Activated naive CD8-positive, alpha-beta T cell treated with anti-CD3 and anti-CD28 coated beads, Interleukin-2, amount 50 U/mL, for 24 hours (primary cell): ENCODE data around the gene FYN.

ENCODE experiments used
- ATAC-seq: fragments of 150-1000 bp; cut with Tn5 transposase; one replicate; pipeline ENCODE4 v1.10.0; 2021
- DNase-seq: peaks from one replicate; pipeline ENCODE4 v3.0.0; 2021
- H3K27ac Mint-ChIP-seq: one replicate; pipeline ENCODE4 v1.8.0; 2021; ENCODE audit warnings: mild to moderate bottlenecking, mixed read lengths
- H3K27me3 Mint-ChIP-seq: one replicate; pipeline ENCODE4 v1.8.0; 2021; ENCODE audit warnings: mixed read lengths
- H3K36me3 Mint-ChIP-seq: one replicate; pipeline ENCODE4 v1.8.0; 2021; ENCODE audit warnings: low read depth, mixed read lengths
- H3K4me1 Mint-ChIP-seq: one replicate; pipeline ENCODE4 v1.8.0; 2021; ENCODE audit warnings: mixed read lengths
- H3K4me3 Mint-ChIP-seq: one replicate; pipeline ENCODE4 v1.8.0; 2021; ENCODE audit warnings: mild to moderate bottlenecking, moderate library complexity, mixed read lengths
- H3K9me3 Mint-ChIP-seq: one replicate; pipeline ENCODE4 v1.8.0; 2021; ENCODE audit warnings: mixed read lengths

FYN gene

GRCh38 chr6:111870051-111870741 lies 3.1 kb downstream of the FYN start:
- Mint-ChIP-seq H3K4me3 (peak overlapping the region; percentile 98), H3K36me3 (peaks cover 52% of the 10 kb centered on the region), H3K27me3 (no peaks in the 10 kb centered on the region), H3K4me1 (peaks cover 72% of the 10 kb centered on the region), H3K27ac (peak overlapping the region; percentile 98), H3K9me3 (no peaks in the 10 kb centered on the region)
- DNase-seq (no peak), ATAC-seq (no peak)

- no peaks in the 10 kb centered on the region for H3K9me3 Mint-ChIP-seq
- H3K4me1 Mint-ChIP-seq = peaks cover 90% of the 10 kb centered on the region
- H3K27ac Mint-ChIP-seq = peak overlapping the region; percentile 98
- DNase-seq (no peak), ATAC-seq (no peak)
- peaks cover 77% of the 10 kb centered on the region for H3K36me3 Mint-ChIP-seq
- H3K4me3 Mint-ChIP-seq = peak overlapping the region; percentile 98
- no peaks in the 10 kb centered on the region for H3K27me3 Mint-ChIP-seq
Observed at GRCh38 chr6:111866857-111867256, 6.4 kb downstream of the FYN start.

- ATAC-seq (peak; percentile 47), DNase-seq (no peak)
- Mint-ChIP-seq H3K27ac (peak overlapping the region; percentile 98), H3K27me3 (no peaks in the 10 kb centered on the region), H3K36me3 (peaks cover 77% of the 10 kb centered on the region), H3K4me1 (peaks cover 96% of the 10 kb centered on the region), H3K9me3 (no peaks in the 10 kb centered on the region), H3K4me3 (peak overlapping the region; percentile 98)
Observed at GRCh38 chr6:111865909-111866546, 7.2 kb downstream of the FYN start.

- no peaks in the 10 kb centered on the region for H3K27me3 Mint-ChIP-seq
- peak overlapping the region; percentile 98 for H3K4me3 Mint-ChIP-seq
- H3K9me3 Mint-ChIP-seq = no peaks in the 10 kb centered on the region
- no peak for DNase-seq
- peaks cover 98% of the 10 kb centered on the region for H3K4me1 Mint-ChIP-seq
- ATAC-seq = peak; percentile 4
- peaks cover 79% of the 10 kb centered on the region for H3K36me3 Mint-ChIP-seq
- peak overlapping the region; percentile 98 for H3K27ac Mint-ChIP-seq
Observed at GRCh38 chr6:111865049-111865585, 8.1 kb downstream of the FYN start.

GRCh38 chr6:111864138-111865048 lies 8.9 kb downstream of the FYN start:
- Mint-ChIP-seq H3K9me3 (no peaks in the 10 kb centered on the region), H3K27ac (peak overlapping the region; percentile 98), H3K27me3 (no peaks in the 10 kb centered on the region), H3K4me3 (peak overlapping the region; percentile 98), H3K36me3 (peaks cover 77% of the 10 kb centered on the region), H3K4me1 (peaks cover 98% of the 10 kb centered on the region)
- DNase-seq = no peak
- peak; percentile 42 for ATAC-seq

- Mint-ChIP-seq H3K36me3 (peaks cover 70% of the 10 kb centered on the region), H3K27me3 (no peaks in the 10 kb centered on the region), H3K27ac (peak overlapping the region; percentile 98), H3K4me1 (peaks cover 98% of the 10 kb centered on the region), H3K9me3 (no peaks in the 10 kb centered on the region), H3K4me3 (no peak overlapping the region)
- ATAC-seq (no peak), DNase-seq (no peak)
Observed at GRCh38 chr6:111862741-111863140, 10.5 kb downstream of the FYN start.

GRCh38 chr6:111862314-111862713 lies 10.9 kb downstream of the FYN start:
- Mint-ChIP-seq H3K9me3 (no peaks in the 10 kb centered on the region), H3K36me3 (peaks cover 65% of the 10 kb centered on the region), H3K27ac (peak overlapping the region; percentile 98), H3K27me3 (no peaks in the 10 kb centered on the region), H3K4me1 (peaks cover 98% of the 10 kb centered on the region), H3K4me3 (peak overlapping the region; percentile 45)
- ATAC-seq = no peak
- no peak for DNase-seq

- H3K4me3 Mint-ChIP-seq = peak overlapping the region; percentile 45
Observed at GRCh38 chr6:111861431-111861885, 11.8 kb downstream of the FYN start.

GRCh38 chr6:111858347-111858746 lies 14.9 kb downstream of the FYN start:
- ATAC-seq = no peak
- peak overlapping the region; percentile 87 for H3K27ac Mint-ChIP-seq
- no peaks in the 10 kb centered on the region for H3K9me3 Mint-ChIP-seq
- H3K4me3 Mint-ChIP-seq = peak overlapping the region; percentile 18
- no peak for DNase-seq
- peaks cover 64% of the 10 kb centered on the region for H3K36me3 Mint-ChIP-seq
- peaks cover 95% of the 10 kb centered on the region for H3K4me1 Mint-ChIP-seq
- no peaks in the 10 kb centered on the region for H3K27me3 Mint-ChIP-seq

More at GRCh38 chr6:111861431-111861885, 11.8 kb downstream of the FYN start:
- no peaks in the 10 kb centered on the region for H3K27me3 Mint-ChIP-seq
- peaks cover 99% of the 10 kb centered on the region for H3K4me1 Mint-ChIP-seq
- no peak for DNase-seq
- H3K36me3 Mint-ChIP-seq = peaks cover 65% of the 10 kb centered on the region
- peak overlapping the region; percentile 87 for H3K27ac Mint-ChIP-seq
- H3K9me3 Mint-ChIP-seq = no peaks in the 10 kb centered on the region
- ATAC-seq = no peak

GRCh38 chr6:111857674-111858337 lies 15.4 kb downstream of the FYN start:
- DNase-seq (no peak), ATAC-seq (peak; percentile 20)
- Mint-ChIP-seq H3K27ac (peak overlapping the region; percentile 87), H3K27me3 (no peaks in the 10 kb centered on the region), H3K4me3 (peak overlapping the region; percentile 18), H3K36me3 (peaks cover 63% of the 10 kb centered on the region), H3K9me3 (no peaks in the 10 kb centered on the region), H3K4me1 (peaks cover 95% of the 10 kb centered on the region)

- ATAC-seq = no peak
- H3K27me3 Mint-ChIP-seq = no peaks in the 10 kb centered on the region
- peak overlapping the region; percentile 61 for H3K27ac Mint-ChIP-seq
- H3K9me3 Mint-ChIP-seq = no peaks in the 10 kb centered on the region
- peaks cover 95% of the 10 kb centered on the region for H3K4me1 Mint-ChIP-seq
- H3K4me3 Mint-ChIP-seq = no peak overlapping the region
- H3K36me3 Mint-ChIP-seq = peaks cover 58% of the 10 kb centered on the region
- DNase-seq = no peak
Observed at GRCh38 chr6:111855753-111856152, 17.5 kb downstream of the FYN start.

- peaks cover 57% of the 10 kb centered on the region for H3K36me3 Mint-ChIP-seq
- H3K27me3 Mint-ChIP-seq = no peaks in the 10 kb centered on the region
- no peak overlapping the region for H3K4me3 Mint-ChIP-seq
- ATAC-seq = no peak
- H3K27ac Mint-ChIP-seq = peak overlapping the region; percentile 61
- DNase-seq = no peak
- H3K9me3 Mint-ChIP-seq = no peaks in the 10 kb centered on the region
- peaks cover 95% of the 10 kb centered on the region for H3K4me1 Mint-ChIP-seq
Observed at GRCh38 chr6:111854683-111855082, 18.6 kb downstream of the FYN start.

GRCh38 chr6:111852725-111853124 lies 20.5 kb downstream of the FYN start:
- H3K4me3 Mint-ChIP-seq = no peak overlapping the region
- H3K36me3 Mint-ChIP-seq = peaks cover 49% of the 10 kb centered on the region
- H3K27ac Mint-ChIP-seq = peak overlapping the region; percentile 75
- ATAC-seq = no peak
- peaks cover 85% of the 10 kb centered on the region for H3K4me1 Mint-ChIP-seq
- DNase-seq = no peak
- H3K27me3 Mint-ChIP-seq = no peaks in the 10 kb centered on the region
- H3K9me3 Mint-ChIP-seq = no peaks in the 10 kb centered on the region
